GM10266 (cell line): Measurements from ENCODE around the gene SYT10.
"Not testable (repeated sequence)": the region's sequence is repeated elsewhere in the genome, so short reads cannot be mapped to it uniquely, and the experiment has no call there.

Experiments used
- DNase-seq: peaks from one replicate; pipeline ENCODE4 v3.0.0; 2012; ENCODE audit errors: extremely low spot score
- CTCF ChIP-seq: IDR thresholded peaks from 2 replicates; pipeline ENCODE4 v1.5.1; 2012; ENCODE audit warnings: mild to moderate bottlenecking, low read depth; ENCODE audit not compliant: control insufficient read depth, insufficient read depth; ENCODE audit errors: missing control alignments

SYT10 gene

GRCh38 chr12:33431648-33432047 lies 8.0 kb downstream of the SYT10 start:
- no peak for DNase-seq
- no peak for TF ChIP-seq CTCF

DNA sequence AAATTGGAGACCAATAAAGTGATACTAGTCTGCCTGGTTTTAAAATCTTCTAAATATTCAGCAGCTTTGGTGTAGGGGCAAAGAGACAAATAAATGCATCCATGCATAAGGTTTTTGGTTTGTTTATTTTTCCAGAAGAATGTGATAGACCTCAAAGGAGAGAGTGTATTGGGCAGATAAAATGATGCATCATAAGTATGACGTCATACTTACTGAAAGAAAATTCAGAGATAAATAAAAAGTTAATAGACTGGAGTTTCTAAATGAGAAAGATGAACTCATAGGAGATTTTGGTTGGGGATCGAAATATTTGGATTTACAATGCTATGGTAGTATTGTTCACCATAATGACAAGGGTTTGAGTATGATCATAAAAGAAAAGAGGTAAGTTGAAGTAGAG lies 10.2 kb downstream of the SYT10 start:
- TF ChIP-seq CTCF: no peak

DNA sequence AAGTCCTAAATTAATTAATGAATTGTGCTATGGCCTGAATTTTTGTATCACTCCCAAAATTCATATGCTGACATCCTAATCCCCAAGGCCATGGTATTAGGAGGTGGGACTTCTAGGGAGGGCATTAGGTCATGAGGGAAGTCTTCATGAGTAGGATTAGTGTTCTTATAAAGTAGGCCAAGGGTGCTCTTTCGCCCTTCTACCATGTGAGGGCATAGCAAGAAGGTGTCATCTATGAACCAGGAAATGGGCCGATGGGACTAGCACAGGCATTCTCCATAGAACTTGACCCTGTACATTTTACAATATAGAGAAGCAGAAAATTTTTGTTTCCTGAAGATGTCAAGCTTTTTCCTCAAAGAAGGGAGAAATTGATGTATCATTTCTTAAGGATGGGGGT lies 12.5 kb downstream of the SYT10 start:
- DNase-seq: no peak

More for the DNA sequence above, 10.2 kb downstream of the SYT10 start:
- no peak for DNase-seq

GRCh38 chr12:33423706-33424105 lies 15.9 kb downstream of the SYT10 start:
- no peak for DNase-seq
- no peak for TF ChIP-seq CTCF

More for the DNA sequence above, 12.5 kb downstream of the SYT10 start:
- TF ChIP-seq CTCF: no peak

- not testable (repeated sequence) for DNase-seq
Observed at GRCh38 chr12:33412410-33412809, 27.2 kb downstream of the SYT10 start.

DNA sequence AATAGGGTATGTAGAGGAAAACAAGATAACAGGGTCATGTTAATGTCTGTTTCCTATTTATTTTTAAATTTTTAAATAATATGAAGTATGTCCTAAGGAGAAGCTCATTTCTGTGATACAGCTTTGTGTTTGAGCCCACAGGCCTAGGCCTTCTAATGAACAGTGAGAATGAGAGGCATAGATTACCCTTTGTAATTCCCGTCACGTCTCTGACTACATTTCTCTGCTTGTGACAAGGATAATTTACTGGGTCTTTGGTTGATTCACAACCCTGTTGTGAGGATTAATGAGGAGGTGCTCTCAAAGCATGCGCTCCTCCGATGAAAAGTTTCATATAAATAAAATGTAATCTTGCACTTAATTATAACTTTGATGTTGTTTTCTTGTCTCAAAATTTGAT lies 56.1 kb downstream of the SYT10 start:
- no peak for TF ChIP-seq CTCF
- no peak for DNase-seq

DNA sequence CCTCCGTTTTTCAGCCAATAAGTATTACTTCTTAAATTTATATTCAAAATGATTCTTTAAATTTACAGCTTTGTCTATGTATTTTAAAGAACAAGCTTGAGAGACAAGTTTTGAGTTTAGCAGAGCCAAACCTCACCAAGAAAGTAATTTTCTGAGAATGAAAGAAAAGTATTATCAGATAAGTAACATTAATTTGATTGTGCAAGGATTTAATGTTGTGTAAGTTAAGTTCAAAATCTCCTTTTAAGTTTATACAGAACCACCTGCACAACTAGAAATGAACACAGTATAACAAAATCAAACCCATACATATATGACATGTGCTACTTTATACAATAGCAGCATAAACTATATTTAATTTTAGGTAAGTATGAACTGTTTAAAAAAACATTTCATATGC lies 63.5 kb downstream of the SYT10 start:
- no peak for DNase-seq
- no peak for TF ChIP-seq CTCF

GRCh38 chr12:33370318-33370717 lies 69.3 kb downstream of the SYT10 start:
- no peak for TF ChIP-seq CTCF
- DNase-seq: no peak
